Endodermal cell (in vitro differentiated cells): Measurements from ENCODE around the gene SLC39A5. TPM values are rescaled to one million over a fixed set of nuclear protein-coding genes. Genes with fewer than 3 reads are reported as not detected.

Source experiments
- DNase-seq: peaks from one replicate; pipeline ENCODE4 v3.0.0-alpha.2; 2017
- H3K27ac ChIP-seq: 2 replicates; pipeline ENCODE4 v1.5.1; 2013; ENCODE audit warnings: mild to moderate bottlenecking, low read depth, low read length, moderate library complexity
- H3K27me3 ChIP-seq: 2 replicates; pipeline ENCODE4 v1.6.1; 2013; ENCODE audit warnings: mild to moderate bottlenecking, low read length, moderate library complexity; ENCODE audit not compliant: insufficient read depth, control insufficient read depth, poor library complexity, severe bottlenecking
- H3K36me3 ChIP-seq: 2 replicates; pipeline ENCODE4 v1.7.0; 2013; ENCODE audit warnings: mild to moderate bottlenecking, low read length, moderate library complexity; ENCODE audit not compliant: control insufficient read depth, insufficient read depth
- H3K4me1 ChIP-seq: one replicate; pipeline ENCODE4 v1.7.0; 2013; ENCODE audit warnings: low read length; ENCODE audit not compliant: control insufficient read depth, insufficient read depth
- H3K4me3 ChIP-seq: 2 replicates; pipeline ENCODE4 v1.5.1; 2013; ENCODE audit warnings: mild to moderate bottlenecking, low read length, moderate library complexity
- H3K9ac ChIP-seq: 2 replicates; pipeline ENCODE4 v1.6.1; 2013; ENCODE audit warnings: mild to moderate bottlenecking, low read length, moderate library complexity; ENCODE audit not compliant: poor library complexity, severe bottlenecking; ENCODE audit errors: extremely low read depth
- H3K9me3 ChIP-seq: 2 replicates; pipeline ENCODE4 v1.6.1; 2013; ENCODE audit warnings: mild to moderate bottlenecking, low read length, moderate library complexity; ENCODE audit not compliant: control insufficient read depth
- H3K27ac Mint-ChIP-seq: 2 replicates; pipeline ENCODE4 v1.8.0; 2020; ENCODE audit warnings: mixed read lengths
- H3K27me3 Mint-ChIP-seq: 2 replicates; pipeline ENCODE4 v1.8.0; 2021; ENCODE audit warnings: mild to moderate bottlenecking, mixed read lengths; ENCODE audit not compliant: insufficient read depth
- H3K36me3 Mint-ChIP-seq: 2 replicates; pipeline ENCODE4 v1.8.0; 2020; ENCODE audit warnings: low read depth, mixed read lengths
- H3K4me1 Mint-ChIP-seq: 2 replicates; pipeline ENCODE4 v1.8.0; 2020; ENCODE audit warnings: mixed read lengths
- H3K4me3 Mint-ChIP-seq: 2 replicates; pipeline ENCODE4 v1.8.0; 2020; ENCODE audit warnings: mild to moderate bottlenecking, moderate library complexity, mixed read lengths
- H3K9me3 Mint-ChIP-seq: 2 replicates; pipeline ENCODE4 v1.8.0; 2020; ENCODE audit warnings: mild to moderate bottlenecking, mixed read lengths
- CTCF ChIP-seq: fragments of 200-600 bp; sonication (generic); conservative IDR thresholded peaks from 2 replicates; pipeline ENCODE4 v1.5.0; 2021; ENCODE audit warnings: antibody characterized with exemption, mild to moderate bottlenecking
- WGBS, 2 experiments: methylation state at CpG; one replicate each; pipeline versions ENCODE4 v1.1.5 to v1.1.7; 2013; ENCODE audit warnings: missing lambda C conversion rate in 2 of 2, mixed read lengths in 1 of 2; ENCODE audit not compliant: insufficient coverage in 1 of 2, insufficient read length in 1 of 2; 5-methylcytosine and 5-hydroxymethylcytosine counted together
- total RNA-seq, 2 donors: library from RNA; stranded (reverse); fragmentation: NEBNext Ultra II Directional in 1 of 2; extraction: Animal tissue kit (Norgen Biotek cat#: 25700) in 1 of 2; gene quantifications; 2 replicates in 1 of 2; 3 replicates in 1 of 2; pipeline ENCODE4 v1.2.1, GENCODE V29; 2021

Gene SLC39A5
- total RNA-seq, 2 donors from 2014 or later: 2.5 to 3.2 TPM

- Histone ChIP-seq H3K4me1 (no peaks in the 10 kb centered on the region), H3K4me3 (peak overlapping the region; percentile 96), H3K27ac (peak overlapping the region; percentile 41), H3K9ac (peak overlapping the region; percentile 53), H3K27me3 (no peaks in the 10 kb centered on the region), H3K9me3 (no peaks in the 10 kb centered on the region), H3K36me3 (peaks cover 29% of the 10 kb centered on the region)
- no peak for TF ChIP-seq CTCF
- DNase-seq: no peak
- H3K27me3 Mint-ChIP-seq: no peaks in the 10 kb centered on the region
- no peaks in the 10 kb centered on the region for H3K9me3 Mint-ChIP-seq
- H3K27ac Mint-ChIP-seq: peak overlapping the region; percentile 85
- peaks cover 23% of the 10 kb centered on the region for H3K36me3 Mint-ChIP-seq
- H3K4me1 Mint-ChIP-seq: peaks cover 19% of the 10 kb centered on the region
- peak overlapping the region; percentile 95 for H3K4me3 Mint-ChIP-seq
- 42 to 47% methylated on average over 7 to 9 of the region's 9 CpGs for WGBS, 2 experiments
Measured at GRCh38 chr12:56258820-56259183, 29.0 kb downstream of the SLC39A5 start.

- Histone ChIP-seq H3K9ac (no peak overlapping the region), H3K36me3 (peaks cover 13% of the 10 kb centered on the region), H3K27ac (no peak overlapping the region), H3K4me3 (no peak overlapping the region), H3K27me3 (no peaks in the 10 kb centered on the region), H3K4me1 (no peaks in the 10 kb centered on the region), H3K9me3 (no peaks in the 10 kb centered on the region)
- peaks cover 19% of the 10 kb centered on the region for H3K4me1 Mint-ChIP-seq
- no peak overlapping the region for H3K27ac Mint-ChIP-seq
- DNase-seq: no peak
- no peaks in the 10 kb centered on the region for H3K27me3 Mint-ChIP-seq
- H3K4me3 Mint-ChIP-seq: no peak overlapping the region
- H3K36me3 Mint-ChIP-seq: peaks cover 10% of the 10 kb centered on the region
- H3K9me3 Mint-ChIP-seq: no peaks in the 10 kb centered on the region
- TF ChIP-seq CTCF: no peak
- WGBS, 2 experiments: 93 to 94% methylated on average over 6 to 8 of the region's 8 CpGs
Measured at GRCh38 chr12:56260380-56260779, 30.5 kb downstream of the SLC39A5 start.

GRCh38 chr12:56260921-56261320 is 31.1 kb downstream of the SLC39A5 start:
- Mint-ChIP-seq H3K4me3 (no peak overlapping the region), H3K4me1 (peaks cover 19% of the 10 kb centered on the region), H3K9me3 (no peaks in the 10 kb centered on the region), H3K36me3 (peaks cover 6% of the 10 kb centered on the region), H3K27me3 (no peaks in the 10 kb centered on the region), H3K27ac (no peak overlapping the region)
- Histone ChIP-seq H3K27ac (no peak overlapping the region), H3K4me1 (no peaks in the 10 kb centered on the region), H3K9me3 (no peaks in the 10 kb centered on the region), H3K9ac (no peak overlapping the region), H3K27me3 (no peaks in the 10 kb centered on the region), H3K36me3 (peaks cover 8% of the 10 kb centered on the region), H3K4me3 (no peak overlapping the region)
- no peak for TF ChIP-seq CTCF
- 90 to 97% methylated on average over 3 of the region's 3 CpGs for WGBS, 2 experiments
- DNase-seq: no peak
